Subcutaneous abdominal adipose tissue (tissue), 5 donors: ENCODE data around the gene RTL9.
A peak's percentile ranks its signal among the peaks of the same experiment; 100 is the strongest.
"Not testable (repeated sequence)": the region's sequence is repeated elsewhere in the genome, so short reads cannot be mapped to it uniquely, and the experiment has no call there.

Experiments
- H3K27ac ChIP-seq: one replicate; pipeline ENCODE4 v1.7.0; 2013; ENCODE audit warnings: low read depth, mild to moderate bottlenecking, inconsistent platforms, low read length, moderate library complexity
- H3K27me3 ChIP-seq, 5 donors: one replicate each; pipeline ENCODE4 v1.7.0; 2013; ENCODE audit warnings: low read length in 5 of 5, inconsistent platforms in 1 of 5; ENCODE audit not compliant: control insufficient read depth in 5 of 5, insufficient read depth in 4 of 5
- H3K36me3 ChIP-seq, 5 donors: one replicate each; pipeline ENCODE4 v1.7.0; 2013; ENCODE audit warnings: low read length in 5 of 5; ENCODE audit not compliant: control insufficient read depth in 5 of 5, insufficient read depth in 5 of 5
- H3K4me1 ChIP-seq, 5 donors: one replicate each; pipeline ENCODE4 v1.7.0; 2013; ENCODE audit warnings: low read length in 5 of 5, mild to moderate bottlenecking in 3 of 5, moderate library complexity in 1 of 5; ENCODE audit not compliant: control insufficient read depth in 5 of 5, insufficient read depth in 5 of 5
- H3K4me3 ChIP-seq, 5 donors: one replicate each; pipeline ENCODE4 v1.7.0; 2013; ENCODE audit warnings: low read length in 5 of 5, low read depth in 1 of 5
- H3K9ac ChIP-seq, 5 donors: one replicate each; pipeline ENCODE4 v1.7.0; 2013; ENCODE audit warnings: low read length in 5 of 5, mild to moderate bottlenecking in 4 of 5, moderate library complexity in 3 of 5
- H3K9me3 ChIP-seq, 5 donors: one replicate each; pipeline ENCODE4 v1.7.0; 2013; ENCODE audit warnings: low read length in 5 of 5; ENCODE audit not compliant: control insufficient read depth in 5 of 5
- donor health status: healthy.
- donor health status: healthy.
- donor health status: healthy.
- donor health status: healthy.
- donor health status: healthy.

The RTL9 gene

GRCh38 chrX:110318664-110318968 is 40.0 kb upstream of the RTL9 start:
- H3K27me3 ChIP-seq = no peaks in the 10 kb centered on the region
- H3K9ac ChIP-seq = peak overlapping the region in 3 of 5 donors; percentile 59 to 79 (median 75)
- peak overlapping the region; percentile 69 to 83 (median 73) for H3K4me3 ChIP-seq
- peaks cover 0 to 2% (median 0%) of the 10 kb centered on the region in 5 donors for H3K9me3 ChIP-seq
- H3K36me3 ChIP-seq = no peaks in the 10 kb centered on the region
- peaks cover 0 to 6% (median 5%) of the 10 kb centered on the region in 5 donors for H3K4me1 ChIP-seq
- H3K27ac ChIP-seq = no peak overlapping the region

- no peak overlapping the region for H3K27ac ChIP-seq
- no peaks in the 10 kb centered on the region for H3K27me3 ChIP-seq
- no peak overlapping the region for H3K9ac ChIP-seq
- peaks cover 0 to 2% (median 0%) of the 10 kb centered on the region in 5 donors for H3K9me3 ChIP-seq
- H3K36me3 ChIP-seq = no peaks in the 10 kb centered on the region
- H3K4me3 ChIP-seq = no peak overlapping the region
- H3K4me1 ChIP-seq = peaks cover 0 to 6% (median 5%) of the 10 kb centered on the region in 5 donors
These were observed 38.2 kb upstream of the RTL9 start for GRCh38 chrX:110320381-110320987.

GRCh38 chrX:110321081-110321480 is 37.6 kb upstream of the RTL9 start:
- H3K36me3 ChIP-seq = no peaks in the 10 kb centered on the region
- no peak overlapping the region for H3K9ac ChIP-seq
- H3K9me3 ChIP-seq = peaks cover 0 to 6% (median 1%) of the 10 kb centered on the region in 5 donors
- no peak overlapping the region for H3K27ac ChIP-seq
- no peaks in the 10 kb centered on the region for H3K27me3 ChIP-seq
- no peak overlapping the region for H3K4me3 ChIP-seq
- peaks cover 0 to 6% (median 5%) of the 10 kb centered on the region in 5 donors for H3K4me1 ChIP-seq

GRCh38 chrX:110321670-110322069 is 37.0 kb upstream of the RTL9 start:
- H3K36me3 ChIP-seq = no peaks in the 10 kb centered on the region
- no peak overlapping the region for H3K4me3 ChIP-seq
- H3K9ac ChIP-seq = no peak overlapping the region
- peaks cover 0 to 6% (median 5%) of the 10 kb centered on the region in 5 donors for H3K4me1 ChIP-seq
- no peak overlapping the region for H3K27ac ChIP-seq
- no peaks in the 10 kb centered on the region for H3K27me3 ChIP-seq
- peaks cover 0 to 7% (median 6%) of the 10 kb centered on the region in 5 donors for H3K9me3 ChIP-seq

- Histone ChIP-seq H3K4me3 (no peak overlapping the region), H3K27me3 (no peaks in the 10 kb centered on the region), H3K27ac (no peak overlapping the region), H3K36me3 (no peaks in the 10 kb centered on the region), H3K9ac (no peak overlapping the region), H3K9me3 (peaks cover 0 to 7% (median 6%) of the 10 kb centered on the region in 5 donors), H3K4me1 (peaks cover 0 to 6% (median 5%) of the 10 kb centered on the region in 5 donors)
These were observed 36.0 kb upstream of the RTL9 start for GRCh38 chrX:110322603-110323002.

- H3K4me3 ChIP-seq = no peak overlapping the region
- no peaks in the 10 kb centered on the region for H3K27me3 ChIP-seq
- H3K27ac ChIP-seq = no peak overlapping the region
- H3K36me3 ChIP-seq = no peaks in the 10 kb centered on the region
- H3K9ac ChIP-seq = no peak overlapping the region
- no peaks in the 10 kb centered on the region for H3K4me1 ChIP-seq
- peaks cover 0 to 7% (median 6%) of the 10 kb centered on the region in 5 donors for H3K9me3 ChIP-seq
These were observed 31.9 kb upstream of the RTL9 start for GRCh38 chrX:110326712-110327111.

- Histone ChIP-seq H3K9me3 (peaks cover 0 to 7% (median 6%) of the 10 kb centered on the region in 5 donors), H3K27ac (no peak overlapping the region), H3K36me3 (no peaks in the 10 kb centered on the region), H3K4me1 (no peaks in the 10 kb centered on the region), H3K4me3 (no peak overlapping the region), H3K27me3 (no peaks in the 10 kb centered on the region), H3K9ac (no peak overlapping the region)
These were observed 31.3 kb upstream of the RTL9 start for GRCh38 chrX:110327336-110327735.

- not testable (repeated sequence) for H3K27me3 ChIP-seq, H3K4me1 ChIP-seq, H3K36me3 ChIP-seq, H3K4me3 ChIP-seq, H3K27ac ChIP-seq, H3K9ac ChIP-seq, H3K9me3 ChIP-seq
These were observed 30.0 kb upstream of the RTL9 start for GRCh38 chrX:110328613-110329012.

GRCh38 chrX:110331444-110332030 is 27.1 kb upstream of the RTL9 start:
- no peaks in the 10 kb centered on the region for H3K36me3 ChIP-seq
- H3K27me3 ChIP-seq = peaks cover 0 to 7% (median 5%) of the 10 kb centered on the region in 5 donors
- H3K9ac ChIP-seq = no peak overlapping the region
- peaks cover 0 to 1% (median 0%) of the 10 kb centered on the region in 5 donors for H3K9me3 ChIP-seq
- no peaks in the 10 kb centered on the region for H3K4me1 ChIP-seq
- H3K4me3 ChIP-seq = no peak overlapping the region
- no peak overlapping the region for H3K27ac ChIP-seq

- H3K4me3 ChIP-seq, H3K36me3 ChIP-seq, H3K9me3 ChIP-seq, H3K4me1 ChIP-seq, H3K27ac ChIP-seq, H3K9ac ChIP-seq, H3K27me3 ChIP-seq: not testable (repeated sequence)
These were observed 25.2 kb upstream of the RTL9 start for GRCh38 chrX:110333458-110333857.
